Peyer's patch (tissue), 4 donors: ENCODE measurements around the gene MAP7D1.

ENCODE experiments used
- CTCF ChIP-seq, 6 experiments: fragments of 450-650 bp in 4 of 6; fragments of 200-600 bp in 2 of 6; sonication (generic) in 1 of 6; IDR thresholded peaks; one replicate each; pipeline ENCODE4 v1.5.1; 2017 to 2019; ENCODE audit warnings: antibody characterized with exemption in 6 of 6, mild to moderate bottlenecking in 3 of 6, moderate library complexity in 1 of 6
- POLR2A ChIP-seq, 2 donors: fragments of 450-650 bp; IDR thresholded peaks; one replicate each; pipeline ENCODE4 v1.5.1; 2017; ENCODE audit warnings: antibody characterized with exemption in 2 of 2, mild to moderate bottlenecking in 2 of 2, moderate library complexity in 2 of 2

GRCh38 chr1:36211841-36212240, 55.9 kb downstream of the MAP7D1 start:
- TF ChIP-seq CTCF (IDR thresholded peaks at IDR 0.05) (no peak), POLR2A (IDR thresholded peaks at IDR 0.05) (no peak)
